Ishikawa (cell line): ENCODE results near the gene C9orf43.

Source experiments
- CEBPB ChIP-seq: IDR thresholded peaks from 2 replicates; pipeline ENCODE4 v1.6.1; 2012
- CREB1 ChIP-seq: IDR thresholded peaks from 2 replicates; pipeline ENCODE4 v1.6.1; 2012; ENCODE audit warnings: low read depth
- EP300 ChIP-seq: IDR thresholded peaks from 2 replicates; pipeline ENCODE4 v1.6.1; 2012; ENCODE audit warnings: borderline replicate concordance
- FOXM1 ChIP-seq: IDR thresholded peaks from 2 replicates; pipeline ENCODE4 v1.6.1; 2012; ENCODE audit warnings: low read depth, borderline replicate concordance
- RAD21 ChIP-seq: IDR thresholded peaks from 2 replicates; pipeline ENCODE4 v1.6.1; 2012; ENCODE audit warnings: low read depth
- TAF1 ChIP-seq: IDR thresholded peaks from 2 replicates; pipeline ENCODE4 v1.6.1; 2012; ENCODE audit warnings: low read depth, mild to moderate bottlenecking
- TCF12 ChIP-seq: IDR thresholded peaks from 2 replicates; pipeline ENCODE4 v1.6.1; 2012; ENCODE audit warnings: low read depth
- USF1 ChIP-seq: IDR thresholded peaks from 2 replicates; pipeline ENCODE4 v1.6.1; 2012
- YY1 ChIP-seq: IDR thresholded peaks from 2 replicates; pipeline ENCODE4 v1.6.1; 2012; ENCODE audit warnings: low read depth
- ZBTB7A ChIP-seq: IDR thresholded peaks from 2 replicates; pipeline ENCODE4 v1.6.1; 2012; ENCODE audit warnings: low read depth
- TF ChIP-seq, protein P1 (sequence below): IDR thresholded peaks from 2 replicates; pipeline ENCODE4 v1.6.1; 2012

DNA sequence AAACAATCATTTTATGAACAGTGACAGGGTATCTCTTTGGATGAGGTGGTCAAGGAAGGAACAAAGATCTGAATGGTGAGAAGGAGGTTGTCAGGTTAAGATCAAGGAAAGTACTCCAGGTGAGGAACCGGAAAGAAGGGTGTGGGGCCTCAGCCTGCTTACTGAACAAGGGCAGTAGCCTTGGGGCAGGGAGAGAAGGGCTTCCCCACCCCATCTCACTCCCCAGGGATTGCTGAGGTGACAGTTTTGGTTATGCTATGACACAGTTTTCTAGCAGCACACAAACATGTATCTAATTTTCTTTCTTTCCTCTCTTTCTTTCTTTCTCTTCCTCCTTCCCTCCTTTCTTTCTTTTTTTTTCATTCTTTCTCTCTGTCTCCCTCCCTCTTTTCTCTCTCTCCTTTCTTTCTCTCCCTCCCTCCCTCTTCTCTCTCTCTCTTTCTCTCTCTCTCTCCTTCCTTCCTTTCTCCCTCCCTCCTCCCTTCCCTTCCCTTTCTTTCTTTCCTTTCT, 29.6 kb upstream of the C9orf43 start:
- no peak for TF ChIP-seq RAD21
- no peak for TF ChIP-seq EP300
- no peak for TF ChIP-seq FOXM1
- no peak for TF ChIP-seq TCF12
- TF ChIP-seq, protein P1, sequence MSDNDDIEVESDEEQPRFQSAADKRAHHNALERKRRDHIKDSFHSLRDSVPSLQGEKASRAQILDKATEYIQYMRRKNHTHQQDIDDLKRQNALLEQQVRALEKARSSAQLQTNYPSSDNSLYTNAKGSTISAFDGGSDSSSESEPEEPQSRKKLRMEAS: no peak
- TF ChIP-seq CREB1: no peak
- TF ChIP-seq YY1: no peak
- no peak for TF ChIP-seq TAF1
- TF ChIP-seq CEBPB: no peak
- no peak for TF ChIP-seq USF1
- TF ChIP-seq ZBTB7A: no peak
